Endothelial cell of umbilical vein (primary cell): ENCODE data around the gene ADAM11. TPM values are rescaled to one million over a fixed set of nuclear protein-coding genes. Genes with fewer than 3 reads are reported as not detected.

Experiments
- BruUV-seq: library from RNA; stranded (reverse); fragments of 400-500 nt; replicated peaks from 2 replicates; lab custom pipeline; 2021; lab: Mats Ljungman, UMichigan
- CTCF ChIA-PET: fragments of 300-600, 350-600 bp; sonication (Branson Sonifier 250); formaldehyde crosslinking; loops from one replicate; lab custom pipeline; 2021; ENCODE audit warnings: antibody characterized with exemption, inconsistent platforms; lab: Charles Lee
- POLR2A ChIA-PET: fragments of 300-600, 350-600 bp; sonication (Branson Sonifier 250); formaldehyde crosslinking; loops from one replicate; lab custom pipeline; 2021; ENCODE audit warnings: antibody characterized with exemption, inconsistent platforms; lab: Charles Lee
- DNase-seq: peaks from one replicate; pipeline ENCODE4 v3.0.0-alpha.2; 2011; ENCODE audit warnings: low read depth, low spot score
- FAIRE-seq: peaks from 2 replicates; lab custom pipeline; 2011; peaks lifted over from hg19 to GRCh38; lab: Jason Lieb, UNC
- H2AFZ ChIP-seq: 2 replicates; pipeline ENCODE4 v1.6.0; 2012; ENCODE audit warnings: low read depth, low read length, control low read depth, inconsistent platforms
- H3K27ac ChIP-seq: 2 replicates; pipeline ENCODE4 v1.5.1; 2011; ENCODE audit warnings: low read depth, mild to moderate bottlenecking, control low read depth, low read length, moderate library complexity; ENCODE audit not compliant: insufficient read depth
- H3K27me3 ChIP-seq, 2 experiments: 2 replicates each; pipeline versions ENCODE4 v1.6.0 to v1.6.1; 2011; ENCODE audit warnings: low read length in 2 of 2, mixed read lengths in 1 of 2; ENCODE audit not compliant: control insufficient read depth in 2 of 2, insufficient read depth in 2 of 2
- H3K36me3 ChIP-seq, 2 experiments: 2 replicates in 1 of 2; 3 replicates in 1 of 2; pipeline ENCODE4 v1.5.1; 2011; ENCODE audit warnings: low read length in 2 of 2, mild to moderate bottlenecking in 1 of 2, moderate library complexity in 1 of 2; ENCODE audit not compliant: control insufficient read depth in 2 of 2, insufficient read depth in 2 of 2; ENCODE audit errors: extremely low read depth in 1 of 2
- H3K4me1 ChIP-seq: 3 replicates; pipeline ENCODE4 v1.5.1; 2011; ENCODE audit warnings: mild to moderate bottlenecking, low read length; ENCODE audit not compliant: control insufficient read depth, insufficient read depth; ENCODE audit errors: extremely low read depth
- H3K4me2 ChIP-seq: 2 replicates; pipeline ENCODE4 v1.6.1; 2011; ENCODE audit warnings: low read length, control low read depth, mixed read lengths; ENCODE audit not compliant: insufficient read depth
- H3K4me3 ChIP-seq, 3 experiments: fragments of 200-600 bp in 1 of 3; sonication (generic), shearing (Covaris generic) in 1 of 3; replicated peaks in 1 of 3; 2 replicates each; pipeline ENCODE4 v1.5.1; 2011 to 2016; ENCODE audit warnings: control low read depth in 3 of 3, low read length in 3 of 3, mild to moderate bottlenecking in 2 of 3, inconsistent platforms in 1 of 3, low read depth in 1 of 3, moderate library complexity in 1 of 3; ENCODE audit not compliant: insufficient read depth in 1 of 3
- H3K79me2 ChIP-seq: 2 replicates; pipeline ENCODE4 v1.6.0; 2012; ENCODE audit warnings: low read length, inconsistent platforms; ENCODE audit not compliant: control insufficient read depth, insufficient read depth
- H3K9ac ChIP-seq: replicated peaks from 2 replicates; pipeline ENCODE3; 2011; ENCODE audit warnings: low read length, control low read depth; ENCODE audit not compliant: insufficient read depth; ENCODE audit errors: extremely low read depth
- H3K9me1 ChIP-seq: replicated peaks from 3 replicates; pipeline ENCODE4 v1.6.0; 2011; ENCODE audit warnings: mild to moderate bottlenecking, low read length; ENCODE audit not compliant: control insufficient read depth, insufficient read depth; ENCODE audit errors: extremely low read depth
- H3K9me3 ChIP-seq: replicated peaks from 2 replicates; pipeline ENCODE4 v1.5.1; 2012; ENCODE audit warnings: low read length, inconsistent platforms; ENCODE audit not compliant: control insufficient read depth, insufficient read depth
- H4K20me1 ChIP-seq: replicated peaks from 2 replicates; pipeline ENCODE3; 2011; ENCODE audit warnings: mild to moderate bottlenecking, low read length; ENCODE audit not compliant: control insufficient read depth, insufficient read depth; ENCODE audit errors: extremely low read depth
- CTCF ChIP-seq, 2 donors: IDR thresholded peaks; 1 replicate in 1 of 2; 2 replicates in 1 of 2; pipeline ENCODE4 v1.5.1; 2011; ENCODE audit warnings: low read length in 2 of 2, mild to moderate bottlenecking in 2 of 2, moderate library complexity in 2 of 2, control low read depth in 1 of 2, inconsistent platforms in 1 of 2, low read depth in 1 of 2; ENCODE audit not compliant: insufficient read depth in 1 of 2; ENCODE audit errors: extremely low read depth in 1 of 2
- EZH2 ChIP-seq: IDR thresholded peaks from 2 replicates; pipeline ENCODE4 v1.6.1; 2012; ENCODE audit warnings: borderline replicate concordance, low read depth, mild to moderate bottlenecking, moderate library complexity, low read length, inconsistent platforms; ENCODE audit not compliant: severe bottlenecking
- FOS ChIP-seq: IDR thresholded peaks from 2 replicates; pipeline ENCODE4 v1.6.1; 2011; ENCODE audit warnings: mild to moderate bottlenecking, low read length, moderate library complexity, borderline replicate concordance; ENCODE audit not compliant: insufficient read depth
- GATA2 ChIP-seq: IDR thresholded peaks from 2 replicates; pipeline ENCODE4 v1.7.0; 2011; ENCODE audit warnings: low read depth, mild to moderate bottlenecking, moderate library complexity, mixed read lengths, low read length; ENCODE audit not compliant: insufficient read length, insufficient read depth
- JUN ChIP-seq: IDR thresholded peaks from 2 replicates; pipeline ENCODE4 v1.6.1; 2011; ENCODE audit warnings: borderline replicate concordance, low read depth; ENCODE audit not compliant: insufficient read length, insufficient read depth
- MAX ChIP-seq: IDR thresholded peaks from 2 replicates; pipeline ENCODE4 v1.6.1; 2011; ENCODE audit not compliant: insufficient read depth, insufficient read length
- MYC ChIP-seq: IDR thresholded peaks from one replicate; pipeline ENCODE4 v1.6.1; 2011; ENCODE audit warnings: mild to moderate bottlenecking, low read depth, low read length
- POLR2A ChIP-seq: IDR thresholded peaks from 2 replicates; pipeline ENCODE4 v1.6.1; 2012; ENCODE audit warnings: low read depth, mild to moderate bottlenecking, control low read depth, low read length
- POLR2AphosphoS5 ChIP-seq: IDR thresholded peaks from 2 replicates; pipeline ENCODE4 v1.6.1; 2012; ENCODE audit warnings: low read depth, mild to moderate bottlenecking, control low read depth, low read length, moderate library complexity; ENCODE audit not compliant: insufficient read depth
- dilution Hi-C: fragments of 300-500 bp; cut with MboI; formaldehyde crosslinking; loops from one replicate; pipeline ENCODE4 v1.15.0; 2019; ENCODE audit warnings: low sequenced_read_pairs; ENCODE audit not compliant: extremely low pct_ligation_motif_present
- intact Hi-C: fragments of 100-400 bp; cut with micrococcal nuclease; formaldehyde crosslinking; loops from one replicate; pipeline ENCODE4 v1.10.0; 2022
- polyA plus RNA-seq, 4 experiments: library from polyadenylated mRNA; depleted of rRNA in 3 of 4; stranded (reverse) in 3 of 4; unstranded in 1 of 4; fragments of >200 nt; gene quantifications; 2 replicates each; pipeline versions ENCODE4 v1.2.1 to v1.2.3, GENCODE V29; 2011 to 2012; ENCODE audit warnings: missing spikeins in 1 of 4
- total RNA-seq: library from RNA; stranded (reverse); gene quantifications from 2 replicates; pipeline ENCODE4 v1.2.3, GENCODE V29; 2021

The ADAM11 gene
- total and polyA plus RNA-seq, 2 donors (not counting 3 experiments of a cell fraction or from before 2014, with no cell fraction given) = 0.71 to 1.1 TPM

- no peaks in the 10 kb centered on the region for H3K9me1 ChIP-seq
- H3K27me3 ChIP-seq = no peaks in the 10 kb centered on the region
- BruUV-seq = no TSS peak
- H3K4me2 ChIP-seq = no peak overlapping the region
- POLR2A ChIA-PET = no interaction called here
- FAIRE-seq = no peak
- CTCF ChIA-PET = interaction anchor here (1.2 to 2.9 kb wide), 2 partner anchors 29 to 33 kb away, joined by 3 to 13 read pairs; no protein-coding TSS in a partner anchor
- no peak overlapping the region for H2AFZ ChIP-seq
- dilution Hi-C loops (no loop called here), intact Hi-C loops (no loop called here)
- no peak overlapping the region for H3K9ac ChIP-seq
- no peak overlapping the region for H3K4me3 ChIP-seq
- no peaks in the 10 kb centered on the region for H3K9me3 ChIP-seq
- peaks cover 13% of the 10 kb centered on the region in 2 experiments for H3K36me3 ChIP-seq
- no peaks in the 10 kb centered on the region for H3K4me1 ChIP-seq
- peaks cover 15% of the 10 kb centered on the region for H3K79me2 ChIP-seq
- TF ChIP-seq POLR2A (no peak), MAX (no peak), JUN (no peak), POLR2AphosphoS5 (no peak), EZH2 (no peak), CTCF (IDR thresholded peaks at IDR 0.05; ENCODE audit: extremely low read depth in 1 of 2, insufficient read depth in 1 of 2, low read depth in 1 of 2, low read length in 2 of 2) (no peak), MYC (no peak), GATA2 (no peak), FOS (no peak)
- peaks cover 2% of the 10 kb centered on the region for H4K20me1 ChIP-seq
- DNase-seq = no peak
- H3K27ac ChIP-seq = no peak overlapping the region
Measured at GRCh38 chr17:44807817-44808155, 49.0 kb downstream of the ADAM11 start.
